ENCODE data around the gene NAT8L.

Gene NAT8L

DNA sequence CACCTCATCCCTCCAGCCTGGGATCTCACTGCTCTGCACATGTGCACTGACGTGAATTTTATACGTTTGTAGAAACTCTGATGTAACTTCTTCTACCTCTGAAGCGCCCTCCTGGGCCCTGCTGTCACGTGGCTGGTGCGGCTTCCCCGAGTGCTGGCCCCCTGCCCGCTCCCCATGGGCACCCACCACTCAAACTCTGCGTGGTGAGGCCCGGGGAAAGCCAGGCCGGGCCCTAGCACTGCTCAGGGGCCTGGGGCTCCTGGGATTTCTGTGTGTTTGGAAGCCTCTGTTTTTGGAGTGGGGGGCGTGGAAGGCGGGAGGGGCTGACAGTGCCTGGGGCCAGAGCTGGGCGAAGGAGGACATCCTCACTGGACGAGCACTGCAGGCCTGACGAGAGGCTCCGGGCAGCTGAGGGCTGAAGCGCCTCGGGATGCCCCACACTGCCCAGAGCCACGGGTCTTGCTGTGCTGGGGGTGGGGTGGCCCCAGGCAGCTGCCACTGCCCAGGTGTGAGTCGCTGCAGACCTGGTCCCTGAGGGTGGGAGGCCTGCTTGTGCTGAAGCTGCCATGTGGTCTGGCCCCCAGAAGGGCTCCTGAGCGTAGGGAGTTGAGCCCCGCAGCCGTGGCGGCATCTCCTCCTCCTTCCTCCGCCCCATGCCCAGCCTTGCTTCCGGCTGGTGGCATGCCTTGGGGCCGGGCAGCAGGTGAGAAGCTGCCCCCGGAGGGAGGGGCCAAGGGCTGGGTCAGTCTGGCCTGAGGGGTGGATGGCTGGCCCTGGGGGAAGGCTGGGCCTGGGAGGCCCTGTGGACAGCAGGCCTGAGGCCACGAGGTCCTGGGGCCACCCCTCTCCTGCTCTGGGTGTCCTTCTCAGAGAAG lies 7.7 kb downstream of the NAT8L start:
- TF ChIP-seq, protein P1, sequence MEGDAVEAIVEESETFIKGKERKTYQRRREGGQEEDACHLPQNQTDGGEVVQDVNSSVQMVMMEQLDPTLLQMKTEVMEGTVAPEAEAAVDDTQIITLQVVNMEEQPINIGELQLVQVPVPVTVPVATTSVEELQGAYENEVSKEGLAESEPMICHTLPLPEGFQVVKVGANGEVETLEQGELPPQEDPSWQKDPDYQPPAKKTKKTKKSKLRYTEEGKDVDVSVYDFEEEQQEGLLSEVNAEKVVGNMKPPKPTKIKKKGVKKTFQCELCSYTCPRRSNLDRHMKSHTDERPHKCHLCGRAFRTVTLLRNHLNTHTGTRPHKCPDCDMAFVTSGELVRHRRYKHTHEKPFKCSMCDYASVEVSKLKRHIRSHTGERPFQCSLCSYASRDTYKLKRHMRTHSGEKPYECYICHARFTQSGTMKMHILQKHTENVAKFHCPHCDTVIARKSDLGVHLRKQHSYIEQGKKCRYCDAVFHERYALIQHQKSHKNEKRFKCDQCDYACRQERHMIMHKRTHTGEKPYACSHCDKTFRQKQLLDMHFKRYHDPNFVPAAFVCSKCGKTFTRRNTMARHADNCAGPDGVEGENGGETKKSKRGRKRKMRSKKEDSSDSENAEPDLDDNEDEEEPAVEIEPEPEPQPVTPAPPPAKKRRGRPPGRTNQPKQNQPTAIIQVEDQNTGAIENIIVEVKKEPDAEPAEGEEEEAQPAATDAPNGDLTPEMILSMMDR (conservative IDR thresholded peaks at IDR 0.05; ENCODE audit: low read length): no peak
- no peak overlapping the region for H3K4me3 ChIP-seq (ENCODE audit: low read length)
- no peak for DNase-seq (ENCODE audit: low read depth)

DNA sequence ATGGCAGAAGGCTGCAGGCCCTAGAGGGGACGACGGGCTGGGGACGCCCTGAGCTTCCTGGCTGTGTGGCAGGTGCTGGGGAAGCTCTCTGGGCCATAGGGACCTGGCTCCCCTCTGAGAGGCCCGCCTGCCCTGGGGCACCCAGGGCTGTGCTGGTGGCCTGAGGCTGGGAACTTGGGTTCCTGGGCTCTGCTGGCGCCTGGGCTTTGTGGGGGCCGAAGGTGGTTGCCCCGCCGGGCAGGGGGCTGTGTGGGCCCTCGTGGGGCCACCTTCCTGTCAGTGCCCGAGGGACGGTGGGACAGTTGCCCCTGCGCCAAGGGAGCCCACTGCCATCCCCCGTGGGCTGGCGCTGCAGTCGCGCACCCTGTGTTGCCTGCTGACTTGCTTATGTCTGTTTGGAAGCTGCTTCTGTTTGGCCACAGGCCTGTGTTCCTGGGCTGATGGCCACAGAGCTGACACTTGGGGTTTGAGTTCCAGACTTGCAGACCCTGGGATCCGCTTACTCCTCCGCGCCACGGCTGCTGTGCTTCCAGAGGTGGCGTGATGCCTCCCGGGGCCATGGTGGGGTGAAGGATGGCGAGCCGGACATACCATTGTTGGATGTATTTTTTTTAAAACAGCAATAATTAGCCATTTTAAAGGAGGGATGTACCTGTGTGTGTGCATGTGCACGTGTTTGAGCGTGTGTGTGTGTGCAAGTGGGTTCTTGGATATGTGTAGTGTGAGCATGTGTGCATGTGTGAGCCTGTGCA lies 8.5 kb downstream of the NAT8L start:
- TF ChIP-seq, protein P1 (conservative IDR thresholded peaks at IDR 0.05; ENCODE audit: low read length): no peak
- no peak for DNase-seq (ENCODE audit: low read depth)
- H3K4me3 ChIP-seq (ENCODE audit: low read length): no peak overlapping the region

DNA sequence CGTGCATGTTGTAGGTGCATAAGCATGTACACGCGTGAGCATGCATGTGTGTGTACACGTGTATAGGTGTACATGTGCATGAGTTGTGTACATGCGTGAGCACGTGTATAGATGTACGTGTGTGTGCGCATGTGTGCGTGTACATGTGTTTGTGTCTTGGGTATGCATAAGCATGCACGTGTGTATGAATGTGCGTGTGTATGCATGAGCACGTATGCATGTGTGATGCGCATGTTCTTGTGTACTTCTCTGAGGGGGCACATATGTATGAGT lies 9.0 kb downstream of the NAT8L start:
- no peak for DNase-seq (ENCODE audit: low read depth)
- no peak overlapping the region for H3K4me3 ChIP-seq (ENCODE audit: low read length)
- TF ChIP-seq, protein P1 (conservative IDR thresholded peaks at IDR 0.05; ENCODE audit: low read length): no peak

DNA sequence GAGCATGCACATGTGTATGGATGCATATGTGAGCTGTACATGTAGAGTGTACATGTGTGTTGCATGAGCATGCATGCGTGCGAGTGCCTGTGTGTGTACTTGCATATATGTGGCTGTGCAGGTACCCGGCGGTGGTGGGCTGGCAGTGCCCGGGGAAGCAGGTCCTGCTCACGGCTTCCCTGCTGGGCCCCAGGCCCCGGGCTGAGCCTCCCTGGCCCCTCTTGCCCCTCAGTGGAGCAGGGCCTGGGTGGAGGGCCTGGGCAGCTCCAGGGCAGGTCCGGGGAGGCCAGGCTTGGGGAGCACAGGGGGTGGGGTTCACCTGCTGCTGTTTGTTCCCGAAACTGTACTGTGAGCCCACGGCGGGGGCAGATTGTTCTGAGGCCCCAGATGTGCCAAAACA lies 9.4 kb downstream of the NAT8L start:
- TF ChIP-seq, protein P1 (conservative IDR thresholded peaks at IDR 0.05; ENCODE audit: low read length): no peak
- no peak overlapping the region for H3K4me3 ChIP-seq (ENCODE audit: low read length)
- DNase-seq (ENCODE audit: low read depth): no peak

DNA sequence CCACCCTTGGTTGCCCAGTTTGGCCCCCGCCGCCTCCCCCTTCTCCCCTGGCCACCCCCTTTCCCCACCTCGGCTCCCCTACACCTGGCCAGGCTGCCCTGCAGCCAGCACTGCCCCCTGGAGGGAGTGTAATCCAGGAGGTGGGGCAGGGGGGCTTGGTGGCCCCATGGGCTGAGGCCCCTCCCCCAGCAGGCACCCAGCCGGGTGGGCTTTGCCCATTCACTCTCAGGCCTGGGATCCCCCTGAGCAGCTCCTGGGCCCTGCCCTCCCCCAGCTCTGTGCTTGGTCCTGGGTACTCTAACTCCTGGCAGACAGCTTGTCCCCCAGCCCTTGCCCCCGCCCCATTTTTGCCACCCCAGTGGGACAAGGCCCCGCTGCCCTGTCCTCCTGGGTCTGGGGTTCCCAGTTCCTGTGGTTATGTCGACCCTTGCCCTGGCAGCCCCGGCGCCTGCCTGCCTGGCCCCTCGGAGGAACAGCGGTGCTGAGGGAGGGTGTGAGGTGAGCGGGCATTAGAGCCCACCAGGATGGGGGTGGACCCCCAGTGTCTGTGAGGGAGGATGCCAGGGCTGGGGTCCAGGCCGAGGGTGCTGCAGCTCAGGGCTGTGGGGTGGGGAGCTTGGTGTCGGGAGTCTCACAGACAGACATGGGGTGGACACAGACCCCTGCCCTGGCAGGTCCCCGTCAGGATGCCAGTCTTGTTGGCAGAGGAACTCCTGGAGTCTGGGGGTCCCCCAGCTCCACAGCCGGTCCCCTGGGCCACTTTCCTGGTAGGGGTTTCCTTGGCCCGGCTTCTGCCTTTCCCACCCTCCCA lies 10.2 kb downstream of the NAT8L start:
- no peak for DNase-seq (ENCODE audit: low read depth)
- no peak overlapping the region for H3K4me3 ChIP-seq (ENCODE audit: low read length)
- TF ChIP-seq, protein P1 (conservative IDR thresholded peaks at IDR 0.05; ENCODE audit: low read length): no peak

DNA sequence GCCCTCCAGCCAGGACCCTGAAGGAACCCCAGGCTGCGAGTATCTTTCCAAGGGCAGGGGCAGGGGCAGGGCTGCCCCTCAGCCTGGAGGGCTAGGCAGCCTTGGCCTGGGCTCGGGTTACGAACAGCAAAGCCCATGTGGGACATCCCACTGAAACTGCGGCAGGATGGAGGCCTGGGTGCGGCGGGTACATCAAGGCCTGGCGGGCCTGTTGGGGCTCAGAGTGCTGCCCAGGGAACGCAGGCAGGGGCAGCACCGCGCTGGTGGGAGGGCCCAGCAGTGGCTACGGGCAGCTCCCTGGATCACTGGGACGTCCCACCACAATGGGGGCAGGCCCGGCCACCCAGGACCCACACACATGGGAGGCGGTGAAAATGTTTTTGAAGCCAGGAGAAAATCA lies 10.9 kb downstream of the NAT8L start:
- no peak overlapping the region for H3K4me3 ChIP-seq (ENCODE audit: low read length)
- DNase-seq (ENCODE audit: low read depth): no peak
- TF ChIP-seq, protein P1 (conservative IDR thresholded peaks at IDR 0.05; ENCODE audit: low read length): no peak
